Uterus (tissue), 4 donors: ENCODE measurements around the gene CRTC3. TPM values are rescaled to one million over a fixed set of nuclear protein-coding genes. Genes with fewer than 3 reads are reported as not detected.
"Not testable (repeated sequence)": the region's sequence is repeated elsewhere in the genome, so short reads cannot be mapped to it uniquely, and the experiment has no call there.

Source experiments
- DNase-seq, 2 donors: peaks; one replicate each; pipeline ENCODE4 v3.0.0-alpha.2; 2019 to 2020
- H3K27ac ChIP-seq, 2 donors: fragments of 200-600 bp; sonication (generic); 1 replicate in 1 of 2; 2 replicates in 1 of 2; pipeline ENCODE4 v1.5.1; 2016 to 2018
- H3K27me3 ChIP-seq, 2 donors: fragments of 200-600 bp; sonication (generic); one replicate each; pipeline ENCODE4 v1.5.1; 2018 to 2019; ENCODE audit warnings: control low read depth in 1 of 2
- H3K36me3 ChIP-seq, 2 donors: fragments of 200-600 bp; sonication (generic); one replicate each; pipeline ENCODE4 v1.5.1; 2019; ENCODE audit warnings: control low read depth in 1 of 2
- H3K4me1 ChIP-seq, 2 donors: fragments of 200-600 bp; sonication (generic); one replicate each; pipeline ENCODE4 v1.5.1; 2018 to 2019; ENCODE audit warnings: control low read depth in 1 of 2
- H3K4me3 ChIP-seq, 2 donors: fragments of 200-600 bp; sonication (generic); 1 replicate in 1 of 2; 2 replicates in 1 of 2; pipeline ENCODE4 v1.5.1; 2018 to 2019; ENCODE audit warnings: mild to moderate bottlenecking in 1 of 2
- H3K9me3 ChIP-seq, 2 donors: fragments of 200-600 bp; sonication (generic); one replicate each; pipeline ENCODE4 v1.5.1; 2019; ENCODE audit warnings: control low read depth in 1 of 2
- CTCF ChIP-seq, 4 experiments: fragments of 200-600 bp in 2 of 4; fragments of 450-650 bp in 2 of 4; sonication (generic) in 2 of 4; IDR thresholded peaks; one replicate each; pipeline ENCODE4 v1.5.1; 2016 to 2019; ENCODE audit warnings: antibody characterized with exemption in 4 of 4, mild to moderate bottlenecking in 2 of 4, moderate library complexity in 1 of 4
- POLR2A ChIP-seq, 2 donors: fragments of 450-650 bp; IDR thresholded peaks; one replicate each; pipeline ENCODE4 v1.6.1; 2016; ENCODE audit warnings: antibody characterized with exemption in 2 of 2, mild to moderate bottlenecking in 1 of 2, moderate library complexity in 1 of 2
- intact Hi-C: fragments of 100-400 bp; cut with DNase I; formaldehyde crosslinking; loops from one replicate; pipeline ENCODE4 v1.15.1; 2023; ENCODE audit warnings: low total_unique reads
- total RNA-seq, 4 donors: library from RNA; depleted of rRNA in 3 of 4; stranded (reverse); fragments of >200 nt in 3 of 4; gene quantifications; one replicate each; pipeline versions ENCODE4 v1.1.0 to v1.2.4, GENCODE V29; 2014 to 2023
- donor health status: DM: yes; HTN: yes; CAD: no.

The CRTC3 gene
- total RNA-seq, 4 donors from 2014 or later, result 18.4 to 89.4 (median 40.9) TPM

GRCh38 chr15:90512276-90512675 lies 17.4 kb upstream of the CRTC3 start:
- intact Hi-C loops, result no loop called here
- no peaks in the 10 kb centered on the region for H3K9me3 ChIP-seq

GRCh38 chr15:90512981-90513380 lies 16.7 kb upstream of the CRTC3 start:
- Histone ChIP-seq H3K27me3 (no peaks in the 10 kb centered on the region), H3K4me1 (no peaks in the 10 kb centered on the region), H3K36me3 (no peaks in the 10 kb centered on the region), H3K4me3 (no peak overlapping the region), H3K27ac (no peak overlapping the region), H3K9me3 (no peaks in the 10 kb centered on the region)
- no peak for DNase-seq
- TF ChIP-seq POLR2A (IDR thresholded peaks at IDR 0.05) (no peak), CTCF (IDR thresholded peaks at IDR 0.05) (no peak)
- intact Hi-C loops, result no loop called here

More at GRCh38 chr15:90512276-90512675, 17.4 kb upstream of the CRTC3 start:
- Histone ChIP-seq H3K4me3 (no peak overlapping the region), H3K36me3 (no peaks in the 10 kb centered on the region), H3K4me1 (no peaks in the 10 kb centered on the region), H3K27me3 (no peaks in the 10 kb centered on the region), H3K27ac (no peak overlapping the region)
- no peak for TF ChIP-seq CTCF (IDR thresholded peaks at IDR 0.05)
- no peak for TF ChIP-seq POLR2A (IDR thresholded peaks at IDR 0.05)
- DNase-seq, result no peak

- no peak for DNase-seq
- Histone ChIP-seq H3K27ac (no peak overlapping the region), H3K27me3 (no peaks in the 10 kb centered on the region), H3K4me3 (no peak overlapping the region), H3K4me1 (no peaks in the 10 kb centered on the region), H3K36me3 (no peaks in the 10 kb centered on the region), H3K9me3 (no peaks in the 10 kb centered on the region)
- intact Hi-C loops, result no loop called here
- TF ChIP-seq CTCF (IDR thresholded peaks at IDR 0.05) (no peak), POLR2A (IDR thresholded peaks at IDR 0.05) (no peak)
Observed at GRCh38 chr15:90513448-90513847, 16.3 kb upstream of the CRTC3 start.

- H3K27me3 ChIP-seq, H3K27ac ChIP-seq, H3K36me3 ChIP-seq, H3K4me1 ChIP-seq, DNase-seq, H3K4me3 ChIP-seq, intact Hi-C loops, H3K9me3 ChIP-seq: not testable (repeated sequence)
Observed at GRCh38 chr15:90513893-90514292, 15.8 kb upstream of the CRTC3 start.

- Histone ChIP-seq H3K36me3 (no peaks in the 10 kb centered on the region), H3K27ac (no peak overlapping the region), H3K4me3 (no peak overlapping the region), H3K4me1 (no peaks in the 10 kb centered on the region), H3K27me3 (no peaks in the 10 kb centered on the region), H3K9me3 (no peaks in the 10 kb centered on the region)
- no peak for DNase-seq
- TF ChIP-seq POLR2A (IDR thresholded peaks at IDR 0.05) (no peak), CTCF (IDR thresholded peaks at IDR 0.05) (no peak)
- intact Hi-C loops, result no loop called here
Observed at GRCh38 chr15:90519688-90520087, 10.0 kb upstream of the CRTC3 start.

GRCh38 chr15:90520365-90520764 lies 9.4 kb upstream of the CRTC3 start:
- Histone ChIP-seq H3K27me3 (no peaks in the 10 kb centered on the region), H3K4me1 (no peaks in the 10 kb centered on the region), H3K4me3 (no peak overlapping the region), H3K9me3 (no peaks in the 10 kb centered on the region), H3K36me3 (no peaks in the 10 kb centered on the region), H3K27ac (no peak overlapping the region)
- DNase-seq, result no peak
- TF ChIP-seq POLR2A (IDR thresholded peaks at IDR 0.05) (no peak), CTCF (IDR thresholded peaks at IDR 0.05) (no peak)
- intact Hi-C loops, result no loop called here
